H1 (cell line): ENCODE measurements around the gene RNF128.

Source experiments
- CBX5 ChIP-seq: fragments of 300-800, 300-1000 bp; sonication (generic); IDR thresholded peaks from 2 replicates; pipeline ENCODE4 v1.7.1; 2016; ENCODE audit warnings: antibody characterized with exemption, low read length, low read depth
- CREB1 ChIP-seq: IDR thresholded peaks from 2 replicates; pipeline ENCODE4 v1.6.1; 2012; ENCODE audit warnings: inconsistent platforms
- EP300 ChIP-seq, 2 experiments: IDR thresholded peaks; 1 replicate in 1 of 2; 2 replicates in 1 of 2; pipeline ENCODE4 v1.6.1; 2011 to 2012; ENCODE audit warnings: low read depth in 2 of 2, low read length in 2 of 2, mild to moderate bottlenecking in 2 of 2, borderline replicate concordance in 1 of 2, inconsistent platforms in 1 of 2, moderate library complexity in 1 of 2
- POLR2A ChIP-seq, 2 experiments: IDR thresholded peaks; 1 replicate in 1 of 2; 2 replicates in 1 of 2; pipeline ENCODE4 v1.6.1; 2011; ENCODE audit warnings: low read depth in 2 of 2, low read length in 2 of 2, mild to moderate bottlenecking in 2 of 2; ENCODE audit errors: control extremely low read depth in 1 of 2
- RNF2 ChIP-seq: fragments of 200-900, 300-1000 bp; sonication (generic); IDR thresholded peaks from 2 replicates; pipeline ENCODE4 v1.7.1; 2016; ENCODE audit warnings: borderline replicate concordance, low read depth, mild to moderate bottlenecking, antibody characterized with exemption, low read length; ENCODE audit not compliant: poor library complexity, severe bottlenecking; ENCODE audit errors: missing control alignments
- SIN3A ChIP-seq, 2 experiments: IDR thresholded peaks in 1 of 2; conservative IDR thresholded peaks in 1 of 2; 2 replicates each; pipeline ENCODE4 v1.6.1; 2011 to 2012; ENCODE audit warnings: low read length in 2 of 2, improper control_type of control experiment in 1 of 2, low read depth in 1 of 2, mild to moderate bottlenecking in 1 of 2
- SP2 ChIP-seq: IDR thresholded peaks from 2 replicates; pipeline ENCODE4 v1.6.1; 2012; ENCODE audit warnings: mild to moderate bottlenecking, low read length, inconsistent platforms
- TAF1 ChIP-seq: IDR thresholded peaks from 2 replicates; pipeline ENCODE4 v1.6.1; 2011; ENCODE audit warnings: mild to moderate bottlenecking, low read depth, low read length
- TAF7 ChIP-seq: optimal IDR thresholded peaks from 2 replicates; pipeline ENCODE3; 2011; ENCODE audit warnings: low read depth, mild to moderate bottlenecking, inconsistent platforms, low read length, moderate library complexity, borderline replicate concordance
- YY1 ChIP-seq: IDR thresholded peaks from 2 replicates; pipeline ENCODE4 v1.6.1; 2011; ENCODE audit warnings: low read depth, mild to moderate bottlenecking, low read length
- ZNF274 ChIP-seq: IDR thresholded peaks from 2 replicates; pipeline ENCODE4 v1.7.0; 2012; ENCODE audit warnings: low read length, borderline replicate concordance; ENCODE audit errors: extremely low read depth
- TF ChIP-seq, protein P1 (sequence below), 3 experiments: IDR thresholded peaks; 1 replicate in 2 of 3; 2 replicates in 1 of 3; pipeline versions ENCODE4 v1.5.1 to v1.6.1; 2011; ENCODE audit warnings: low read length in 3 of 3, mild to moderate bottlenecking in 3 of 3, inconsistent platforms in 2 of 3, low read depth in 1 of 3, moderate library complexity in 1 of 3; ENCODE audit not compliant: insufficient read depth in 1 of 3; ENCODE audit errors: control extremely low read depth in 1 of 3
- TF ChIP-seq, protein P2 (sequence below): IDR thresholded peaks from 2 replicates; pipeline ENCODE4 v1.6.1; 2011; ENCODE audit warnings: low read depth, mild to moderate bottlenecking, low read length; ENCODE audit not compliant: insufficient read depth

DNA sequence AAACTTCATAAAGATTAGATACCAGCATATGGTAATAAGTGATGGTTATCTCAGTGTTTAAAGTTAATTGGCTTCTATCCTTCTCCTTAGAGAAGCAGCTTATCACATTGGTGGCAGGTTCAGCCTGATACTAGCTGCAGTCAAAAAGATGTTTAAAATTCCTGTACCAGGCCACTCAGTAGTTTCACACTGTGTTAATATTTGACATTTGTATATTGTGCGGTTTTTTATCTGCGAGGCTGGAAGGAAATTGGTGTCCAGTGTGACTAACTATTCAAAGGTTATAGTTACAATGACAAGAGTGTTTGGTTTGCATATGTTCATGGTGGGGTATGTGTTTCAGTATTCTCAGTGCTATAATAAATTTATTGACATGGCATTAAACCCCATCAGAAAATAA, 48.5 kb downstream of the RNF128 start:
- TF ChIP-seq POLR2A (IDR thresholded peaks at IDR 0.05; ENCODE audit: control extremely low read depth in 1 of 2, low read depth in 2 of 2, low read length in 2 of 2): no peak
- TF ChIP-seq, protein P1, sequence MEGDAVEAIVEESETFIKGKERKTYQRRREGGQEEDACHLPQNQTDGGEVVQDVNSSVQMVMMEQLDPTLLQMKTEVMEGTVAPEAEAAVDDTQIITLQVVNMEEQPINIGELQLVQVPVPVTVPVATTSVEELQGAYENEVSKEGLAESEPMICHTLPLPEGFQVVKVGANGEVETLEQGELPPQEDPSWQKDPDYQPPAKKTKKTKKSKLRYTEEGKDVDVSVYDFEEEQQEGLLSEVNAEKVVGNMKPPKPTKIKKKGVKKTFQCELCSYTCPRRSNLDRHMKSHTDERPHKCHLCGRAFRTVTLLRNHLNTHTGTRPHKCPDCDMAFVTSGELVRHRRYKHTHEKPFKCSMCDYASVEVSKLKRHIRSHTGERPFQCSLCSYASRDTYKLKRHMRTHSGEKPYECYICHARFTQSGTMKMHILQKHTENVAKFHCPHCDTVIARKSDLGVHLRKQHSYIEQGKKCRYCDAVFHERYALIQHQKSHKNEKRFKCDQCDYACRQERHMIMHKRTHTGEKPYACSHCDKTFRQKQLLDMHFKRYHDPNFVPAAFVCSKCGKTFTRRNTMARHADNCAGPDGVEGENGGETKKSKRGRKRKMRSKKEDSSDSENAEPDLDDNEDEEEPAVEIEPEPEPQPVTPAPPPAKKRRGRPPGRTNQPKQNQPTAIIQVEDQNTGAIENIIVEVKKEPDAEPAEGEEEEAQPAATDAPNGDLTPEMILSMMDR (IDR thresholded peaks at IDR 0.05; ENCODE audit: control extremely low read depth in 1 of 3, insufficient read depth in 1 of 3, low read depth in 1 of 3, low read length in 3 of 3): no peak
- no peak for TF ChIP-seq ZNF274
- no peak for TF ChIP-seq RNF2
- no peak for TF ChIP-seq TAF1
- TF ChIP-seq YY1: no peak
- TF ChIP-seq, protein P2, sequence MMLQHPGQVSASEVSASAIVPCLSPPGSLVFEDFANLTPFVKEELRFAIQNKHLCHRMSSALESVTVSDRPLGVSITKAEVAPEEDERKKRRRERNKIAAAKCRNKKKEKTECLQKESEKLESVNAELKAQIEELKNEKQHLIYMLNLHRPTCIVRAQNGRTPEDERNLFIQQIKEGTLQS: no peak
- no peak for TF ChIP-seq CBX5
- TF ChIP-seq SIN3A (conservative IDR thresholded peaks at IDR 0.05 in 1 of 2, IDR thresholded peaks at IDR 0.05 in 1 of 2; ENCODE audit: low read depth in 1 of 2, low read length in 2 of 2): no peak
- TF ChIP-seq CREB1: no peak
- TF ChIP-seq EP300 (IDR thresholded peaks at IDR 0.05; ENCODE audit: borderline replicate concordance in 1 of 2, low read depth in 2 of 2, low read length in 2 of 2): no peak
- TF ChIP-seq TAF7: no peak
- no peak for TF ChIP-seq SP2
